B cell (primary cell): Measurements from ENCODE around the gene GRB10.

Experiments used
- CTCF ChIP-seq: fragments of 200-600 bp; IDR thresholded peaks from one replicate; pipeline ENCODE4 v1.8.0; 2022; ENCODE audit warnings: antibody characterized with exemption, mild to moderate bottlenecking
- EZH2 ChIP-seq: IDR thresholded peaks from 2 replicates; pipeline ENCODE4 v1.6.1; 2012; ENCODE audit warnings: borderline replicate concordance, low read depth, mild to moderate bottlenecking, moderate library complexity, low read length; ENCODE audit not compliant: insufficient read depth, poor library complexity, severe bottlenecking

GRCh38 chr7:50706469-50706937, 76.2 kb downstream of the GRB10 start:
- TF ChIP-seq CTCF = no peak
- no peak for TF ChIP-seq EZH2
